Inflammatory macrophage (primary cell): ENCODE measurements around the gene CATSPER3.

Experiments
- DNase-seq, 2 donors: peaks; one replicate each; pipeline ENCODE4 v3.0.0-alpha.2; 2020 to 2022
- total RNA-seq, 18 experiments: gene quantifications; one replicate each; lab custom pipeline; 2026; ENCODE audit warnings: mixed read lengths in 6 of 18, inconsistent platforms in 2 of 18; lab: John Stamatoyannopoulos, UW

Gene CATSPER3
- total RNA-seq = 0 to 0.33 (median 0.13) reads per million in 18 experiments

DNA sequence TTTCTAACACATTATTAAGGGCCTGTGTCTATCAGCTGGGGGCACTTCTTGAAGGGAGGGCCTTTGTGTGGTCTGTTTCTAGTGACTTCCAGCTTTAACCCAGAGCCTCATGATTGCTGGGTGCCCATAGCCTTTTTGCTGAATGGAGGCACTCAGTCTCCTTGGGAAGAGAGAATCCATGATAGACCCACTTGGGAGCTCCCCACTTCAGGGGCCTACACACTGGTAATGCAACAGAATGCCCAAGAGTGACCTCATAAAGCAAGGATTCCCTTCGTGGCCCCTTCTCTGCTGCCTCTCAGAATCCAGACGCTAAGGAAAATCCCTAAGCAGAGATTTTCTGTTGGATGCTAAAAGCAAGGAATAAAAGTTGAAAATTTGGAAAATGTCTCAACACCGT, at the start of gene CATSPER3:
Gene CATSPER3, plus strand, starts transcription at position 301 of the 400 bp plus-strand sequence. Its CDS starts 85 bp downstream, at position 386.
- no peak for DNase-seq

- DNase-seq = no peak
These were observed 48.8 kb upstream of the CATSPER3 start for GRCh38 chr5:134918861-134919260.

- DNase-seq = no peak
These were observed 46.7 kb upstream of the CATSPER3 start for GRCh38 chr5:134920848-134921575.

- no peak for DNase-seq
These were observed 35.2 kb upstream of the CATSPER3 start for GRCh38 chr5:134932508-134932907.

GRCh38 chr5:134934202-134934601, 33.5 kb upstream of the CATSPER3 start:
- no peak for DNase-seq

GRCh38 chr5:134935711-134936602, 31.8 kb upstream of the CATSPER3 start:
- no peak for DNase-seq

DNA sequence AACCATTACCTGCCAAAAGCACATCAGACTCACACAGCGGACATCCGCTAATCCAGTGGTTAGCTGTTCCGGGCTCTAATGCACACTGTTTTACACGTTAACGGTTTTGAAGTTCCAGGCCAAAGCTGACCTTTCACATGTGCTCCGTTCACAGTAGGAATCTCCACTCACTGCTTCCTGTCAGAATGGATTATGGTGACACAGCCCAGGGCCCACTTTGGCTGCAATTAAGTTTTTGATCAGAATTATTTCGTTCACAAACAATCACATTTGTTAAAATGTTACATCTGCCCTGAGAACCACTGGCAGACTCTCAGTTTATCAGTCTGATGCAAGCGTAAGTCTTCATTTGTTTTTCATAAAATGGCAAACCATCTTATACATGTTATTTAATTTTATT, 30.2 kb upstream of the CATSPER3 start:
- no peak for DNase-seq

DNA sequence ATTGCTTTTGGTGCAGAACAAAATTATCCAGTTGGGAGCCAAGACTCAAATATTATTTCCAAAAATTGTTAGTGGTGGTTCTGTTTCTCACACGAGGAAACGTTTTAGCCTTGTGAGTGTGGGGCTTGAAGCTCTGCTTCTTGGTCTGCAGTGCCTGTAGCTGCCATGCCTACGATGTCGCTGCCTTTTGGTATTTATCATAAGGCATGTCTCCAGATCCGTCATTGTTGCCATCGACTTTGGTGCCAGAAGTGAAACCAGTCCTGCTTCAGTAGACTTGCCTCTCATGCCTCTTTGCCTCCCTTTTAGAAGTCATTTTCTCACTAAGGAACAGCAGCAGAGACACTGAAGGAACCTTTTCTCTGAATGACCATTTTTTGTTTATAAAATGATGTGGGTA, 29.7 kb upstream of the CATSPER3 start:
- DNase-seq = no peak

GRCh38 chr5:134939500-134939899, 28.2 kb upstream of the CATSPER3 start:
- no peak for DNase-seq

DNA sequence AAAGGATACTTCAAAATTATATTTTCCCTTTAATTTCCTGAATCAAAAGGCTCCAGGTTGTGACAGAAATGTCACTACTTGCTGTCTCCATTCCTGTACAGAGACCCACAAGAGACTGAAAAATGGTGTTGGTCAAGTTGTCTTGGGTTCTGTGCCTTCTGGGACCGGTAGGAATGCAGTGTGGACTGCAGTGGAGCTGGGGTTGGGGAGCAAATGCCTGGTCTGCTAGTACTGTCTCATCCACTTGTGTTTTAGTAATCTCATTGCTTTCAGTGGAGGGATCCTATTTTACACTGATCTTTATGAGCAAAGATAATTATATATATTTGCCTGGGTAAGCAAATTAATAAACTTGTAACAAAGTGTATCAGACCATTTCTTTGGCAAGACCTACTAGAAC, 24.2 kb upstream of the CATSPER3 start:
- DNase-seq = no peak

GRCh38 chr5:134944630-134945029, 23.1 kb upstream of the CATSPER3 start:
- DNase-seq = peak; percentile 12 to 15

- no peak for DNase-seq
These were observed 22.7 kb upstream of the CATSPER3 start for GRCh38 chr5:134945041-134945440.

GRCh38 chr5:134948911-134949310, 18.8 kb upstream of the CATSPER3 start:
- DNase-seq = peak in 1 of 2 donors; percentile 22

DNA sequence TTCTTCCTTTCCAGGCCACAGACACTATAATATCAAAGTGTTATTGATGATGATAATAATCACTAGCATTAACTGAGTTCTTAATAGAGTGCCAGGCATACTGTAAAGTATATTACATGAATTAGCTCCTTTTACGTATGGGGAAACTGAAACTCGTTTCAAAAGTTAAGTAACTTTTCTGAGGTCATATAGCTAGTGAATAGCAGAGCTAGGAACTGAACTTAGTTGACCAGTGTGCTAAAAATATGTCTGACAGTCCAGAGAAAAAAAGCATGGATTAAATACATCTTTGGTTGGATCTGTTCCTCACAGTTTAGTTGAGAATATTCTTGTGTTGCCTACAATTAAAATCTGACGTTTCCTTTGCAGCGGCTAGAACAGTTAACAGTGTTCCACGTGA, 18.4 kb upstream of the CATSPER3 start:
- peak in 1 of 2 donors; percentile 9 for DNase-seq

DNA sequence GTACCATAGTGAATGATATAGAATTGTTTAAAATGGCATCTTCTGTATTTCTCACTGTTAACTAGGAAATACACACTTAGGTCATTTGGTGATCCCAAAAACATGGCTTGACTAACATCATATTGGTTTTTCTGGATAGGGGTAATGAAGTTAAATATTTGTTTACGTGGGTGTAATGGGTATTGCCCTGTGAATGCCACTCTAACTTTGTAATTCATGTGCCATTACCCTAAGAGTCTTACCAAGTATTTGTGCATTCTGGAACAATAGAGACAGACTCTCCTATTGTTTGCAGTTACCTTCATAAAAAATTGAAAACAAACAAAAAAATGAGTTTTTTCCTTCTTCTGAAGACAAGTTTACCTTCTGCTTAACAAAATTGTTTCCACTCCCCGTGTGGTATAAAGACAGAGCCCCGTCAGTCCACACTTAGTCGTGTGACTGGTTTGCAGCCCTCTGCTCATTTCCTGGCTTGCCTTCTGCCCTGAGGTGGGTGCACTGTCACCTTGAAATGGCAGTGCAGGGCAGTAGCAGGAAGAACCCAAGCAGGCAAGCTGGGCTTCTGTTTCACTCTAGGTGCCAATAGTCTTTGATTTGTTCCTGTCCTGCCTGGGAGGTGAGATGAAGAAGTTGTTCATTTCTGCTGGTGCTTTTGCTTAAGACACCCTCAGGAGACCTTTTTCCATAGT, 9.6 kb upstream of the CATSPER3 start:
- no peak for DNase-seq

GRCh38 chr5:134958755-134959154, 9.0 kb upstream of the CATSPER3 start:
- no peak for DNase-seq

DNA sequence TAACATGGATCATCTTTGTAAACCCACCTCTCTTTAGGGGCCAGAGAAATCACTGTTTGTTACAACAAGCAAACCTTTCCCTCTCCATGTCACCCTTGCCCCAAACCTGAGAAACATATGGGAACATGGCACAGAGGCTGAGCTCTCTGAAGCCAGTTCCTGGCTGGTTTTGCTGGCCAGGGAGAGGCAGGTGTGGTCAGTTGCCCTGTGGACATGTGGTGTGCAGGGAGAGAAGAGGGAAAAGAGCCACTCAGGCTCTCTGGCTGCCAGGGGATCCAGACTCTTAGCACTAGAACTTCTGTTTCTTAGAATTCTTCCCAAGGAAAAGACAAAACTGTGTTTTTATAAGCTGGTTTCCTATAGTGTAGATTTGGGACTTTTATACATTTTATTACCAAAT, 4.6 kb upstream of the CATSPER3 start:
- no peak for DNase-seq

DNA sequence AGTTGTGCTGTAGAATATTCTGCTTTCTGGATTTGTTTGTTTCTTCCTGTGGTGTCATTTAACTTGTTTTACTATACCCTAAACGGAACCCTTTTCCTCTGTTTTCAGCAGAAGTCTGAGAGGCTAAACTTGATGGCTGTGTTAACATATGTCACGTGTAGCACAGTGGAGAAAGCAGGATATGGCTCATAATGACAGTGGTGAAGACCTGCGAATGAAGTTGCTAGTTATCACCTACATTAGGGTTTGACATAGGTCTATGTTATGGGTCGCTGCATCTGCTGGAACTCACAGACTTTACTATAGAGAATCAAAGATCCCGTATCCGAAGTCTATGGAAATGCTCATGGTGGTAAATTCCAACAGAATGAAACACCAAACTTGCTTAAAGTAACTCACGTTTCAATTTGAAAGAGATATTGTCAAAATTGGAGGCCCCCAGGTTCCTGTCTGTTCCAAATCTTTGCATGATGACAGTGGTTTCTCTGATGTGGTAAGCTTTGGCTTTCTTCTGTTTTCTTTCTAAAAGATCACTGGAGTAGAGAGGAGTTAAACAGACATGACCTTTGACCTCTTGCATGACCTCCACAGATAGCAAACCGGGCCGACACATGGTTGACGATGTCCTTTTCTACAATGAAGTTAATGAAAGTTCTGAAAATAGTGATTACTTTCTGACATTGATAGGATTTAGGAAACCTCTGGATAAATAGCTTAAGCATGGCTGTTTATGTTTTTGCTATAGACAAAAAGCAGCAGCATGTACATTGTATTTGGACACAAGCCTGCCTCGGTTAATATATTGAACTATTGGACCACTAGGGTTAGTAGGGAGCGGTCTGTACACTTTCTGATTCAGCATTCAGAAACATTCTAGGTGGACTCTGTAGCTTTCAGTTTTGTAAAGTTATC, 3.1 kb upstream of the CATSPER3 start:
- no peak for DNase-seq

- no peak for DNase-seq
These were observed 2.4 kb upstream of the CATSPER3 start for GRCh38 chr5:134965271-134965825.

DNA sequence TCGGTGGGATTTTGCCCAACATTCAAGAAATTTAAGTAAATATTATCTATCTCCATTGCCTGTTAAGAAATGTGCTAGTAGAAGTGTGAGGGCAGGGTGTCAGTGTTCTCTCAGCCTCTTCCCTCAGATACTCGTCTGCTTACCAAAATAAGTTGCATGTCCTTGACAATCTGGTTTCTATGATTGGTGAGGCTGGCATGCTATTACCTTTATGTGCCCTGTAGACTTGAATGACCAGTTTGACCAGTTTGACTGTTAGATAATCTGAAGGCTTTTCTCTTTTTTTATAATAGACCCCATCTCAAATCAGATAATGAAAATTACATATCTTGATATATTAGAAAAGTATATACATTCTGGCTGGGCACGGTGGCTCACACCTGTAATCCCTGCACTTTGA, 348 bp downstream of the CATSPER3 start:
- DNase-seq = no peak

DNA sequence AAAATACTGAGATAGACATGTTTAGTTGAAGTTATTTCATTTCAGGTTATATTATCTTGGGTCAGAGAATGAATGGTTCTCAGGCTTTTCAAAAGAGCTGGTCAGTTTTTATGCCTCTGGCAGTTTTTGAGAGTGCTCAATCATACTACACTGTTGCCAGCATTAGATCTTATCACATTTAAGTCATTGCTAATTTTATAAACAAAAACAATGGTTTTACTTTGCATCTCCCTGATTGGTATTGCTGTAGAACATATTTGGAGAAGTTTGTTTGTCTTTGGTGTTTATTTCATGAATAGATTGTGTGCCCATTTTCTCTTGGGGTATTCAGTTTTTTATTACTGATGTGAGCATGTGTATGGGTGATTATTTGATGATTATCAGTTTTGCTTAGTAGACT, 1.5 kb downstream of the CATSPER3 start:
- DNase-seq = no peak
